A549 treated with CORT108297 at 1 μM for 4 hours (cell line): ENCODE results near the gene COA4. TPM values are rescaled to one million over a fixed set of nuclear protein-coding genes. Genes with fewer than 3 reads are reported as not detected.

Experiments
- total RNA-seq: library from RNA; stranded (reverse); fragments of 200-300 nt; extraction: Qiagen RNA extraction; gene quantifications from 5 replicates; pipeline ENCODE4 v1.2.3, GENCODE V29; 2022

COA4 gene
- 129 to 147 TPM (median 134 TPM) in 5 replicates for total RNA-seq

DNA sequence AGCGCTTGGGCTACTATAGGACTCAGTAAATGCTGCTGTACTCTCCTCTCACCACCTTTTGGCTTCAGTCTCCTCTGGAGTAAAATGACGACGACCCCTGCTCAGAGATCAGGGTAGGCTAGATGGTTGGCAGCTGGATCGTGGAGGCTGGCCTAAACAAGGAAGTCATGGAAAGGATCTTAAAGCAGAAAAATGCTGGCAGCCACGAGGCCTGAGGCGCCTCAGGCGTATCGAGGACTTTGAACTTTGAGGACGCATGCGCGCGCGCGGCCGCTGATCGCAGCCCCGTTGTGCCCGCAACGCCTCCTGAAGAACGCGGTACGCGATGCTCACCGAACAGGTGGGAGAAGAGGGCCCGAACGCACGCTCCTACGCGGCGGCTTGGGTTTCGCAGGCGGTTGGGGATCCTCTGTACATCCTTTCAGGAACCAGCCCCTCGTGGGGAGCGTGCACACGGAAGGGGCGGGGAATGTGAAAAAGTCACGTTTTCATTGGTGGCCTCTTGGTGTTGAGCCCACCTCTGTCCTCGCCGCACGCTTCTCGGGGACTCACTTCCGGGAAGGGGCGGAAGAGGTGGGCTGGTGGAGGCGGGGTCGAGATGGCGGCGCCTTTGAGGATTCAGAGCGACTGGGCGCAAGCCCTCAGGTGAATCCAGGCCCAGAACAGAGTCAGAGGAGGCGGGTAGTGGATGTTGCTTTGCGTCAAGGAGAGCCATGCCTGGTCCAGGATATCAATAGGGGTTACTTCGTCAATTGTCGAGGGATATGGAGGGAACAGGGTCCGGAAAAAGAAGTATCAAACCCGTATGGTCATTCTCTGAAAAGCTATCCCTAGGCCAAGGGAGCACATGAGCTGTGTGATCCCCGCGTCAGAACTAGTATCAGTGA, at the start of gene COA4, which contains the start of gene PAAF1:
COA4 (minus strand) TSS at position 423 of the 887 bp plus-strand sequence. CDS start 3,468 bp downstream, outside the sequence.
PAAF1 (plus strand) TSS at position 576 of the 887 bp plus-strand sequence; CDS start at position 599, 23 bp downstream.

Other genes with a start within 250 kb of the COA4 start
- 0.46 to 0.82 TPM (median 0.76 TPM) in 5 replicates for gene PLEKHB1, start 230.3 kb downstream of the COA4 start, total RNA-seq
- 52.5 to 69.8 TPM (median 59.3 TPM) in 5 replicates for gene RAB6A, start 115.8 kb downstream of the COA4 start, total RNA-seq
- gene MRPL48, start 89.0 kb downstream of the COA4 start, total RNA-seq = 46.0 to 51.0 TPM (median 48.3 TPM) in 5 replicates
- 10.8 to 12.7 TPM (median 11.6 TPM) in 5 replicates for gene PAAF1, start 153 bp upstream of the COA4 start, total RNA-seq
- gene DNAJB13, start 74.2 kb upstream of the COA4 start, total RNA-seq = 0.15 to 0.50 TPM (median 0.41 TPM) in 5 replicates
- 71.6 to 85.6 TPM (median 79.9 TPM) in 5 replicates for gene UCP2, start 106.0 kb upstream of the COA4 start, total RNA-seq
- 1.3 to 2.5 TPM (median 1.5 TPM) in 5 replicates for gene UCP3, start 132.2 kb upstream of the COA4 start, total RNA-seq